Suppressor macrophage treated with lipopolysaccharide for 1 hour (primary cell): ENCODE results near the gene GCLC.
A peak's percentile ranks its signal among the peaks of the same experiment; 100 is the strongest.

Experiments
- DNase-seq, 3 donors: peaks; one replicate each; pipeline ENCODE4 v3.0.0-alpha.2; 2020 to 2022

Gene GCLC

GRCh38 chr6:53523511-53524454, 21.1 kb downstream of the GCLC start:
- no peak for DNase-seq

- no peak for DNase-seq
Observed at GRCh38 chr6:53520320-53520928, 24.5 kb downstream of the GCLC start.

- no peak for DNase-seq
Observed at GRCh38 chr6:53518862-53519261, 26.0 kb downstream of the GCLC start.

- no peak for DNase-seq
Observed at GRCh38 chr6:53517021-53517420, 27.9 kb downstream of the GCLC start.

GRCh38 chr6:53514677-53515076, 30.2 kb downstream of the GCLC start:
- DNase-seq: no peak

GRCh38 chr6:53513519-53513966, 31.4 kb downstream of the GCLC start:
- DNase-seq: no peak

- DNase-seq: no peak
Observed at GRCh38 chr6:53513056-53513455, 31.8 kb downstream of the GCLC start.

GRCh38 chr6:53512626-53513025, 32.3 kb downstream of the GCLC start:
- DNase-seq: no peak

GRCh38 chr6:53510746-53511145, 34.2 kb downstream of the GCLC start:
- no peak for DNase-seq

GRCh38 chr6:53506872-53507271, 38.0 kb downstream of the GCLC start:
- peak in 1 of 3 donors; percentile 29 for DNase-seq

GRCh38 chr6:53504512-53504911, 40.4 kb downstream of the GCLC start:
- DNase-seq: peak; percentile 42 to 77 (median 48)

GRCh38 chr6:53503060-53503459, 41.8 kb downstream of the GCLC start:
- no peak for DNase-seq

- no peak for DNase-seq
Observed at GRCh38 chr6:53501432-53501831, 43.5 kb downstream of the GCLC start.

GRCh38 chr6:53500095-53500494, 44.8 kb downstream of the GCLC start:
- DNase-seq: no peak

GRCh38 chr6:53499094-53499493, 45.8 kb downstream of the GCLC start:
- no peak for DNase-seq

- no peak for DNase-seq
Observed at GRCh38 chr6:53498649-53499048, 46.3 kb downstream of the GCLC start.

GRCh38 chr6:53497905-53498304, 47.0 kb downstream of the GCLC start:
- no peak for DNase-seq

- no peak for DNase-seq
Observed at GRCh38 chr6:53496797-53497375, 48.0 kb downstream of the GCLC start.

GRCh38 chr6:53495506-53496499, 49.1 kb downstream of the GCLC start:
- DNase-seq: no peak

GRCh38 chr6:53494076-53494475, 50.8 kb downstream of the GCLC start:
- DNase-seq: no peak

GRCh38 chr6:53493635-53494025, 51.3 kb downstream of the GCLC start:
- DNase-seq: no peak

GRCh38 chr6:53492860-53493634, 51.9 kb downstream of the GCLC start:
- peak; percentile 51 to 79 (median 73) for DNase-seq
